Measurements from ENCODE around the gene ST7.

Gene ST7

DNA sequence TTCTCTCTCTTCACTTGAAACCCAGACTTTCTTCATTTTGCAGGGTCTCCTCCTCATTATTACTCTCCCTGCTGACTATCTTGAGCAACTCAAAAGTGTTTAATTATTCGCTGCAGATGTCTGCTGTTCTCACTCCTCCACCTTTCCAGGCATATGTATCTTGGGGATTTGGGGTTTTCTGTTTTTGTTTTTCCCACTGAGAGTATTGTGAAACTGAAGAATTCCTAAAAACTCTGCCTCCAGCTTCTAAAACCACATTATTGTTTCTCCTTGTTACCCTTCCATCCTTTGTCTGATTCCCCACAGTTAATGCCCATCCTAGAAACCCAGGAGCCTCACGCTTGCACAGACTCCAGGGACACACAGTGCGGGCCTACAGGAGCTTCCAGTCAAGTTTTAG is 318.3 kb downstream of the ST7 start:
- no peak for DNase-seq (ENCODE audit: low read depth, low spot score)

DNA sequence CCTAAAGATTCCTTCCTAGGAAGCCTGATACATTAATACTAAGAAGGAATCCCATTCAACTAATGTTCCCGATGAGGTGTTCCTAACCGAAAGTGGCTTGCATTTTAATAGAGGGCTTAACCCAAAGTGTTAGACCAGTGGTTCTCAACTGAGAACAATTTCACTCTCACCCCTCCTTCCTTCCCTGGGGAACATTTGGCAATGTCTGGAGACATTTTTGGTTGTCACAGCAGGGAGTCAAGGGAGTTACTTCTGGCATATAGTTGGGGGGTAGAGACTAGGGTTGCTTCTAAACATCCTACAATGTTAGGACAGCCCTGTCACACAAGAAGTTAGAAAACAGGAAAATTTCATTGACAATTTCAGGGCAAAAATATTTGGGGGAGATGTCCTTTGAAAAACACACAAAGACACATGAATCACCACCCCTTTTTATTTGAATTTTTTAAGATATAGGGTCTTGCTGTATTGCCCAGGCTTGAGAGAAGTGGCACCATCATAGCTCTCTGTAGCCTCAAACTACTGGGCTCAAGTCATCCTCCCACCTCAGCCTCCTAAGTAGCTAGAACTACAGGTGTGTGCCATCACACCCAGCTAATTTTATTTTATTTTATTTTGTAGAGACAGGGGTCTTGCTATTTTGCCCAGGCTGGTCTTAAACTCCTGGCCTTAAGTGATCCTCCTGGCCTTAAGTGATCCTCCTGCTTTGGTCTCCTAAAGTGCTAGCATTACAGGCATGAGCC is 318.9 kb downstream of the ST7 start:
- no peak for DNase-seq (ENCODE audit: low read depth, low spot score)

DNA sequence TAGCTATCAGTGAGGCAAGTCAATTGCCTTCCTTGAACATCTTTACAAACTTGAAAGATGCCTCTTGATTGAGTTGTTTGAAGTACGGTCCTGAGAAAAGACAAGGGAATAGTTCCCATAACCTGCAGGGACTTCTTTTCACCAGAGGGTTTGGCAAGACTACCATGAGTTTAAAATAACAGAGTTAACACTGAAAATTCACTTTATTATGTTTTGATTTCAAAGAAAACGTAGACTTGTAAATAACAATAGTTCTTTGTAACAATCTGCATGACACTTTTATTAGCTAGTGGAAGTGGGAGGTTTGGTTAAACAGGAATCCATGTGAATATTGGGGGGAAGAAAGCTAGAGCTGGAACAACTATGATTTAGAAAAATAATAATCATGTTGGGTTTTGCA is 320.0 kb downstream of the ST7 start:
- DNase-seq (ENCODE audit: low read depth, low spot score), result no peak

DNA sequence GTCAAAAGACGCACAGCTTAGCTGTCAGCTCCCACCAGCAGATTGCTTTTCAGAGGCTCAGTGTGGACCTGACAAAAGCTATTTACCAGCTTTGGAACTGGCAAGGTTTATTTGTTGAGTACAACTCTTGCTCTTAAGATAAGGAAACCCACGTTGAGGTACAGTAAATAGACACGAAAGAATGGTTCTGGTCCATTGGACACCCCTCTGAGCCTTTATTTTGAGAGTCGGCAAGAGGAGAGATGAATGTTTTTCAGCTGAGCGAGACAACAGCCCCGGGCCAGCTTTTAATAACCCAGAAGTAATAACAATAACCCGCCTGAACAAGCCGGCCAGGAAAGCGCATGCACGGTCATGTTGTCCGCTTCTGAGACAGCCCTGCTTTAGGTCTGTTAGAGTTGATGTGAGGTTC is 320.5 kb downstream of the ST7 start:
- DNase-seq (ENCODE audit: low read depth, low spot score), result no peak

DNA sequence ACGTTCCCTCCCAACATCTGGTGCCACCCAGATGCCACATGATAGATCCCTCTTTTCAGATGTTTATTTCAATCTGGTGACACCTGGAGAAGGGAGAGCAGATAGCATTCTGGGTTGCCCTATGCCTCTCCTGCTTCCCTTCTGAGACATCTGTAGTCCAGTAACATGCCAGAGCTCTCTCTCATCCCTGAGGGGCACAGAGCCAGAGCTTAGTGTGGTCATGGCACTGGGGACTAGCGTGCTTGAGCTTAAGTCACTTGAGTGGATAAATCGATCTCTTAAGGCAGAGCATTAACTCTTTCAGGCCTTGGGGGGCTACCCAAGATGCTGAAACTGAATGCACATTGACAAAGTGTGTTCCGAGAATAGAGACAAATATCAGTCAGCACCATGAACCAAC is 321.6 kb downstream of the ST7 start:
- no peak for DNase-seq (ENCODE audit: low read depth, low spot score)

DNA sequence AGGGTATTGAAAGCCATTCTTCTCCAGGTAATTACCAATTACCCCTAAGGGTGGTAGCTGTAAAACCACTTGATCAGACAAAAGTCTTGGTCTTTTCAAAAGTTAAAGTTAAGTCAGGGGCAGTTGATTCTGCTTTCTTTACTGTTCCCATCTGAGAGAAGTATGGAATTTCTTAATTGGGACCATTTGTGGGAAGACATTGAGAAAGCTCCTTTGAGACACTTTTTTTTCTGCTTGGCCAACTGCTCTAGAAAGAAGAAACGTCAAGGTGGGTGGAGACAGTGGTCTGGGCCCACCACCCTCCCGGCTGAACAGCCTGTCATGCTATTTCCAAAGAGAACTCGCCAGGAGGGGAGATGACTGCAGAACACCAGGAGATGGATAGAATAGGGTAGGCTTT is 324.3 kb downstream of the ST7 start:
- no peak for DNase-seq (ENCODE audit: low read depth, low spot score)

DNA sequence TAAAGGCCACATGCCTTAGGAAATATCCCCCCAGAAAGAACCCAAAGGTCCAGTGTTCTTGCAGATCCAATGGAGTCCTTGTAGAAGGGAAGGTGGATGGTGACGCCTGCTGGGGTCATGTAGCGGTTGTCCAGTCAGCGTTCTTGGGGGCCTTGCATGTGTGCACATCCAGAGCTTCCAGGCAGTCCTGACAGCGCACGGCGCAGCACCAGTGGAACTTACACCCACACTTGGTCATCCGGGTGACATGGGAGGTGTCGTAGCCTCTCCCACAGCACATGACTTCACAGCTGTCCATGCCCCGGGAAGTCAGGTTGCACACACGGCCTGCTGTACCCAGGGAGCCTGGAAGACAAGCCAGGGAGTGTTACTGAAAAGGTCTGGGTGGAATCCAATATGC is 324.7 kb downstream of the ST7 start:
- DNase-seq (ENCODE audit: low read depth, low spot score), result no peak

DNA sequence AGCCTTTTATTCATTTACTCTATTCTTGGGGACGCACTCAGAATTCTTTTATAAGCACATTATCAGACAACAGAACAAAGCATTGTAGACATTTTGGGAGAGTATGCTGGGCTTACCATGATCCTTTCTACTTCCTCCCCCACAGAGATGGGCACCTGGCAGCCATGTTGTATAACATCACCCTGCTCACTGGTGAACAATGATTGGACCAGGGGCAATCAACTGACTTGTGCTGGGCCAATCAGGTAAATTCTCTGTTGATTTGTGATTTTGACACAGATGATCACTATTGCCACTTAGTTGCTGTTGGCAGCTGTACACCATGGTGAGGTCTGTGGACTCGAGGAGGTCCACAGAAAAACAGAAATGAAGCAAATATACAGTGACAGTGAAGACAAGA is 325.9 kb downstream of the ST7 start:
- DNase-seq (ENCODE audit: low read depth, low spot score), result no peak
